ENCODE results near the gene INS. TPM values are rescaled to one million over a fixed set of nuclear protein-coding genes. Genes with fewer than 3 reads are reported as not detected.
"Not testable (repeated sequence)": the region's sequence is repeated elsewhere in the genome, so short reads cannot be mapped to it uniquely, and the experiment has no call there.

Gene INS
- total and polyA plus RNA-seq, 4 donors = 0.16 to 0.37 TPM; not detected in 2

DNA sequence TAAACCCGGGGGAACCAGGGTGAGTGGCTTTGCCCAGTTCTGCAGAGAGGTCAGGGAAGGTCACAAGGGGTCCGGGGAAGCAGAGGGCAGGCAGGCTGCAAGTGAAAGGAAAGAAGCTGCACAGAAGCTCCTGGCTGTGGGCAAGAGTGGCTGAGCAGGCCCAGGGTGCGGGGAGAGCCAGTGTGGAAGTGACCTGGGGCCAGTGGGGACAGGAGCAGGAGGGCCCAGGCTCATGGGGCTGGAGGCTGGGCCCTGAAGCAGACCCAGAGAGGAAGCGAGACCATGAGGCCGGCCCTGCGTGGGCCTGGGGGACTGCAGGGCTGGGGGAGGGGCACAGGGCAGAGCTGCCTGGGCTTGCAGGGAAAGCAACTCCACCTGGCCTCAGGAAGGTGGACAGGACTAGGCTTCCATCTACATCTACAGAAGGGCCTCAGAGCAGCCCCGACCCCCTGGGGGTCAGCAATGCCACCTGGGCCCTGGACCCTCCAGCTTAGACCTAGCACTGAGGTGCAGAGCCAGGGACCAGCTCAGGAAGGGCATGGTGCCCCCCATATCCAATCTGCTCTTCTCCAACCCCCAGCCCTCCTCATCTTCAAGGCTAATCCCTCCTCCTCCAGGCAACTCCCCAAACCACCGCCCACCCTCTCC lies 33.4 kb downstream of the INS start:
- Histone ChIP-seq H3K9me3 (ENCODE audit: control insufficient read depth in 4 of 4, low read length in 3 of 4) (no peaks in the 10 kb centered on the region), H3K27ac (ENCODE audit: low read depth in 1 of 2, low read length in 2 of 2) (no peak overlapping the region), H3K9ac (ENCODE audit: low read depth in 1 of 2, low read length in 2 of 2) (no peak overlapping the region), H3K36me3 (ENCODE audit: control insufficient read depth in 4 of 4, insufficient read depth in 3 of 4, low read depth in 1 of 4, low read length in 3 of 4) (peaks cover 5 to 14% (median 13%) of the 10 kb centered on the region in 4 donors), H3K4me3 (ENCODE audit: low read depth in 1 of 3, low read length in 3 of 3) (no peak overlapping the region), H3K4me1 (ENCODE audit: control insufficient read depth in 4 of 4, insufficient read depth in 4 of 4, low read length in 3 of 4) (peaks cover 2 to 8% (median 6%) of the 10 kb centered on the region in 4 donors), H3K27me3 (ENCODE audit: control insufficient read depth in 4 of 4, insufficient read depth in 4 of 4, low read length in 3 of 4) (no peaks in the 10 kb centered on the region)
- no peak for DNase-seq (ENCODE audit: low spot score)
- 60% methylated on average over 8 of the region's 8 CpGs for WGBS
- TF ChIP-seq, protein P1, sequence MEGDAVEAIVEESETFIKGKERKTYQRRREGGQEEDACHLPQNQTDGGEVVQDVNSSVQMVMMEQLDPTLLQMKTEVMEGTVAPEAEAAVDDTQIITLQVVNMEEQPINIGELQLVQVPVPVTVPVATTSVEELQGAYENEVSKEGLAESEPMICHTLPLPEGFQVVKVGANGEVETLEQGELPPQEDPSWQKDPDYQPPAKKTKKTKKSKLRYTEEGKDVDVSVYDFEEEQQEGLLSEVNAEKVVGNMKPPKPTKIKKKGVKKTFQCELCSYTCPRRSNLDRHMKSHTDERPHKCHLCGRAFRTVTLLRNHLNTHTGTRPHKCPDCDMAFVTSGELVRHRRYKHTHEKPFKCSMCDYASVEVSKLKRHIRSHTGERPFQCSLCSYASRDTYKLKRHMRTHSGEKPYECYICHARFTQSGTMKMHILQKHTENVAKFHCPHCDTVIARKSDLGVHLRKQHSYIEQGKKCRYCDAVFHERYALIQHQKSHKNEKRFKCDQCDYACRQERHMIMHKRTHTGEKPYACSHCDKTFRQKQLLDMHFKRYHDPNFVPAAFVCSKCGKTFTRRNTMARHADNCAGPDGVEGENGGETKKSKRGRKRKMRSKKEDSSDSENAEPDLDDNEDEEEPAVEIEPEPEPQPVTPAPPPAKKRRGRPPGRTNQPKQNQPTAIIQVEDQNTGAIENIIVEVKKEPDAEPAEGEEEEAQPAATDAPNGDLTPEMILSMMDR (IDR thresholded peaks at IDR 0.05; ENCODE audit: low read depth, low read length, missing input control) = no peak
- TF ChIP-seq HNF4G (IDR thresholded peaks at IDR 0.05) = no peak
- TF ChIP-seq, protein P2, sequence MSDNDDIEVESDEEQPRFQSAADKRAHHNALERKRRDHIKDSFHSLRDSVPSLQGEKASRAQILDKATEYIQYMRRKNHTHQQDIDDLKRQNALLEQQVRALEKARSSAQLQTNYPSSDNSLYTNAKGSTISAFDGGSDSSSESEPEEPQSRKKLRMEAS (IDR thresholded peaks at IDR 0.05) = no peak
- TF ChIP-seq FOXA2 (IDR thresholded peaks at IDR 0.05) = no peak
- no peak for TF ChIP-seq TAF1 (conservative IDR thresholded peaks at IDR 0.05)
- TF ChIP-seq JUND (IDR thresholded peaks at IDR 0.05) = no peak
- TF ChIP-seq RXRA (IDR thresholded peaks at IDR 0.05) = no peak
- no peak for TF ChIP-seq GABPA (IDR thresholded peaks at IDR 0.05 in 1 of 2, conservative IDR thresholded peaks at IDR 0.05 in 1 of 2)
- no peak for TF ChIP-seq NR2F2 (IDR thresholded peaks at IDR 0.05)
- TF ChIP-seq, protein P3, sequence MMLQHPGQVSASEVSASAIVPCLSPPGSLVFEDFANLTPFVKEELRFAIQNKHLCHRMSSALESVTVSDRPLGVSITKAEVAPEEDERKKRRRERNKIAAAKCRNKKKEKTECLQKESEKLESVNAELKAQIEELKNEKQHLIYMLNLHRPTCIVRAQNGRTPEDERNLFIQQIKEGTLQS (IDR thresholded peaks at IDR 0.05) = no peak
- no peak for TF ChIP-seq EGR1 (IDR thresholded peaks at IDR 0.05; ENCODE audit: low read depth in 2 of 2)
- TF ChIP-seq, protein P4, sequence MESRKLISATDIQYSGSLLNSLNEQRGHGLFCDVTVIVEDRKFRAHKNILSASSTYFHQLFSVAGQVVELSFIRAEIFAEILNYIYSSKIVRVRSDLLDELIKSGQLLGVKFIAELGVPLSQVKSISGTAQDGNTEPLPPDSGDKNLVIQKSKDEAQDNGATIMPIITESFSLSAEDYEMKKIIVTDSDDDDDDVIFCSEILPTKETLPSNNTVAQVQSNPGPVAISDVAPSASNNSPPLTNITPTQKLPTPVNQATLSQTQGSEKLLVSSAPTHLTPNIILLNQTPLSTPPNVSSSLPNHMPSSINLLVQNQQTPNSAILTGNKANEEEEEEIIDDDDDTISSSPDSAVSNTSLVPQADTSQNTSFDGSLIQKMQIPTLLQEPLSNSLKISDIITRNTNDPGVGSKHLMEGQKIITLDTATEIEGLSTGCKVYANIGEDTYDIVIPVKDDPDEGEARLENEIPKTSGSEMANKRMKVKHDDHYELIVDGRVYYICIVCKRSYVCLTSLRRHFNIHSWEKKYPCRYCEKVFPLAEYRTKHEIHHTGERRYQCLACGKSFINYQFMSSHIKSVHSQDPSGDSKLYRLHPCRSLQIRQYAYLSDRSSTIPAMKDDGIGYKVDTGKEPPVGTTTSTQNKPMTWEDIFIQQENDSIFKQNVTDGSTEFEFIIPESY (IDR thresholded peaks at IDR 0.05) = no peak

DNA sequence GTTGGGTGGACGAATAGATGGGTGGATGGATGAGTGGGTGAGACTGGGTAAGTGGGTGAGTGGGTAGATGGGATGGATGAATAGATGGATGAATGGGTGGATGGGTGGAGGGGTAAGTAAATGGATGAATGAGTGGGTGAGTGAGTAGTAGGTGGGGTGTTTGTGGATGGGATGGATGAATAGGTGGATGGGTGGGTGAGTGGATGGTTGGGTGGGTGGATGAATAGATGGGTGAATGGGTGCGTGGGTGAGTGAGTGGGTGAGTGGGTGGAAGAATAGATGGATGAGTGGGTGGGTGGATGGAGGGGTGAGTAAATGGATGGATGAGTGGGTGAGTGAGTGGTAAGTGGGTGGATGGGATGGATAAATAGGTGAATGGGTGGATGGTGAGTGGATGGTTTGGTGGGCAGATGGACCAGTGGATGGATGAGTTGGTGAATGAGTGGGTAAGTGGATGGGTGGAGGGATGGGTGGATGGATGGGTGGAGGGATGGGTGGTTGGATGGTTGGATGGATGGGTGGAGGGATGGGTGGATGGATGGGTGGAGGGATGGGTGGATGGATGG lies 34.4 kb downstream of the INS start:
- 91% methylated on average over 2 of the region's 2 CpGs for whole genome bisulfite sequencing
- DNase-seq (ENCODE audit: low spot score) = no peak
- H3K4me3 ChIP-seq (ENCODE audit: low read depth in 1 of 3, low read length in 3 of 3) = no peak overlapping the region
- H3K4me1 ChIP-seq (ENCODE audit: control insufficient read depth in 4 of 4, insufficient read depth in 4 of 4, low read length in 3 of 4) = peaks cover 4 to 14% (median 12%) of the 10 kb centered on the region in 4 donors
- H3K9me3 ChIP-seq (ENCODE audit: control insufficient read depth in 4 of 4, low read length in 3 of 4) = no peaks in the 10 kb centered on the region
- no peak overlapping the region for H3K9ac ChIP-seq (ENCODE audit: low read depth in 1 of 2, low read length in 2 of 2)
- H3K36me3 ChIP-seq (ENCODE audit: control insufficient read depth in 4 of 4, insufficient read depth in 3 of 4, low read depth in 1 of 4, low read length in 3 of 4) = peaks cover 0 to 13% (median 6%) of the 10 kb centered on the region in 4 donors
- no peak overlapping the region for H3K27ac ChIP-seq (ENCODE audit: low read depth in 1 of 2, low read length in 2 of 2)
- TF ChIP-seq JUND (IDR thresholded peaks at IDR 0.05) = no peak
- H3K27me3 ChIP-seq (ENCODE audit: control insufficient read depth in 4 of 4, insufficient read depth in 4 of 4, low read length in 3 of 4) = no peaks in the 10 kb centered on the region

DNA sequence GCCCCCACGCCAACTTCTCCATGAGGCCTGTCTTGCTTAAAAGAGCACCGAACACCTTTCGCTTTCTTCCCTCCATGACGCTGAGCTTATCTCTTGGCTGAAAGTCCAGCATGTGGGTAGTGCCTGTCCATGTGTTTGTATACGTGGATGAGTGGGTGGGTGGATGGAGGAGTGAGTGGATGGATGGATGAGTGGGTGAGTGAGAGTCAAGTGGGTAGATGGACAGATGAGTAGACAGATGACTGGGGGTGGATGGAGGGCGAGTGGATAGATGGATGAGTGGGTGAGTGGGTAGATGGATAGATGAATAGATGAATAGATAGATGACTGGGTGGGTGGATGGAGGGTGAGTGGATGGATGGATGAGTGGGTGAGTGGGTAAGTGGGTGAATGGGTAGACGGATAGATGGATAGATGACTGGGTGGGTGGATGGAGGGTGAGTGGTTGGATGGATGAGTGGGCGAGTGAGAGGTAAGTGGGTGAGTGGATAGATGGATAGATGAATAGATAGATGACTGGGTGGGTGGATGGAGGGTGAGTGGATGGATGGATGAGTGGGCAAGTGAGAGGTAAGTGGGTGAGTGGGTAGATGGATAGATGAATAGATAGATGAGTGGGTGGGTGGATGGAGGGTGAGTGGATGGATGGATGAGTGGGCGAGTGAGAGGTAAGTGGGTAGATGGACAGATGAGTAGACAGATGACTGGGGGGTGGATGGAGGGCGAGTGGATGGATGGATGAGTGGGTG lies 36.1 kb downstream of the INS start:
- H3K27ac ChIP-seq (ENCODE audit: low read depth in 1 of 2, low read length in 2 of 2); H3K9ac ChIP-seq (ENCODE audit: low read depth in 1 of 2, low read length in 2 of 2); H3K4me3 ChIP-seq (ENCODE audit: low read depth in 1 of 3, low read length in 3 of 3); H3K9me3 ChIP-seq (ENCODE audit: control insufficient read depth in 4 of 4, low read length in 3 of 4); DNase-seq (ENCODE audit: low spot score); H3K36me3 ChIP-seq (ENCODE audit: control insufficient read depth in 4 of 4, insufficient read depth in 3 of 4, low read depth in 1 of 4, low read length in 3 of 4); H3K27me3 ChIP-seq (ENCODE audit: control insufficient read depth in 4 of 4, insufficient read depth in 4 of 4, low read length in 3 of 4): not testable (repeated sequence)
- peaks cover 4 to 14% (median 12%) of the 10 kb centered on the region in 4 donors for H3K4me1 ChIP-seq (ENCODE audit: control insufficient read depth in 4 of 4, insufficient read depth in 4 of 4, low read length in 3 of 4)
- 93% methylated on average over 9 of the region's 10 CpGs for WGBS

Measured in liver (tissue), 9 donors.